HepG2 (cell line): Measurements from ENCODE around the gene TOP2B. TPM values are rescaled to one million over a fixed set of nuclear protein-coding genes. Genes with fewer than 3 reads are reported as not detected.

Source experiments
- CBFB ChIP-seq: sonication (generic); formaldehyde crosslinking; IDR thresholded peaks from 2 replicates; pipeline ENCODE4 v1.4.0; 2020; ENCODE audit warnings: missing genetic modification reagents
- GABPB1 ChIP-seq: IDR thresholded peaks from 2 replicates; pipeline ENCODE4 v1.6.1; 2016; ENCODE audit warnings: mild to moderate bottlenecking, missing genetic modification reagents, moderate library complexity, missing compliant biosample characterization
- HNF4A ChIP-seq: sonication (generic); formaldehyde crosslinking; IDR thresholded peaks from 2 replicates; pipeline ENCODE4 v1.4.0; 2020; ENCODE audit warnings: missing genetic modification reagents
- KDM3A ChIP-seq: IDR thresholded peaks from 2 replicates; pipeline ENCODE4 v1.6.1; 2018; ENCODE audit warnings: low read depth, missing compliant biosample characterization
- KDM4B ChIP-seq: sonication (generic); formaldehyde crosslinking; IDR thresholded peaks from 2 replicates; pipeline ENCODE4 v1.4.0; 2020; ENCODE audit warnings: missing genetic modification reagents
- KLF13 ChIP-seq: sonication (generic); formaldehyde crosslinking; IDR thresholded peaks from 2 replicates; pipeline ENCODE4 v1.4.0; 2020; ENCODE audit warnings: mild to moderate bottlenecking, missing genetic modification reagents
- MYPOP ChIP-seq: sonication (generic); formaldehyde crosslinking; IDR thresholded peaks from 2 replicates; pipeline ENCODE4 v1.8.1; 2023; ENCODE audit warnings: mild to moderate bottlenecking, moderate library complexity, missing genetic modification reagents
- RNF2 ChIP-seq: fragments of 450-650 bp; conservative IDR thresholded peaks from 2 replicates; pipeline ENCODE4 v1.6.1; 2016; ENCODE audit warnings: low read depth
- SAP130 ChIP-seq: IDR thresholded peaks from 2 replicates; pipeline ENCODE4 v1.6.1; 2016; ENCODE audit warnings: low read depth
- ZNF10 ChIP-seq: sonication (generic); formaldehyde crosslinking; IDR thresholded peaks from 2 replicates; pipeline ENCODE4 v1.4.0; 2020; ENCODE audit warnings: mild to moderate bottlenecking, low read depth, missing genetic modification reagents, borderline replicate concordance
- ZNF30 ChIP-seq: sonication (generic); formaldehyde crosslinking; IDR thresholded peaks from 2 replicates; pipeline ENCODE4 v1.5.0; 2020; ENCODE audit warnings: mild to moderate bottlenecking, missing genetic modification reagents
- ZNF781 ChIP-seq: sonication (generic); formaldehyde crosslinking; IDR thresholded peaks from 2 replicates; pipeline ENCODE4 v1.5.1; 2020; ENCODE audit warnings: borderline replicate concordance, mild to moderate bottlenecking, missing genetic modification reagents; ENCODE audit errors: not compliant biosample characterization
- ZNF792 ChIP-seq: IDR thresholded peaks from 2 replicates; pipeline ENCODE4 v1.6.1; 2016
- ZNF816 ChIP-seq: sonication (generic); formaldehyde crosslinking; IDR thresholded peaks from 2 replicates; pipeline ENCODE4 v1.8.0; 2022; ENCODE audit warnings: missing genetic modification reagents, mild to moderate bottlenecking, borderline replicate concordance
- ZSCAN21 ChIP-seq: sonication (generic); formaldehyde crosslinking; IDR thresholded peaks from 2 replicates; pipeline ENCODE4 v1.8.0; 2022; ENCODE audit warnings: mild to moderate bottlenecking, missing genetic modification reagents, moderate library complexity, borderline replicate concordance
- polyA plus RNA-seq, 8 experiments: library from polyadenylated mRNA; depleted of rRNA in 3 of 8; stranded (reverse) in 7 of 8; unstranded in 1 of 8; fragments of >200 nt; fragmentation: Illumina TruSeq in 4 of 8; extraction: Trizol in 4 of 8; gene quantifications; 2 replicates each; pipeline versions ENCODE4 v1.2.1 to v1.2.3, GENCODE V29; 2011 to 2016; ENCODE audit warnings: low read depth in 4 of 8, missing spikeins in 1 of 8, mixed read lengths in 1 of 8; ENCODE audit not compliant: insufficient read depth in 1 of 8
- total RNA-seq, 5 experiments: library from RNA; depleted of rRNA; stranded (reverse); fragments of >200 nt; fragmentation: Illumina TruSeq; extraction: Trizol; gene quantifications; 2 replicates each; pipeline ENCODE4 v1.2.3, GENCODE V29; 2016; ENCODE audit warnings: low read depth in 1 of 5
- TF ChIP-seq, protein P1 (sequence below): sonication (generic); formaldehyde crosslinking; IDR thresholded peaks from 2 replicates; pipeline ENCODE4 v1.8.1; 2022; ENCODE audit warnings: mild to moderate bottlenecking, missing genetic modification reagents
- TF ChIP-seq, protein P2 (sequence below): sonication (generic); formaldehyde crosslinking; IDR thresholded peaks from 2 replicates; pipeline ENCODE4 v1.4.0; 2020; ENCODE audit warnings: missing genetic modification reagents, borderline replicate concordance
- TF ChIP-seq, protein P3 (sequence below): sonication (generic); formaldehyde crosslinking; conservative IDR thresholded peaks from 2 replicates; pipeline ENCODE4 v1.8.0; 2022; ENCODE audit warnings: mild to moderate bottlenecking, moderate library complexity, missing genetic modification reagents
- TF ChIP-seq, protein P4 (sequence below): fragments of 450-650 bp; IDR thresholded peaks from 2 replicates; pipeline ENCODE4 v1.6.1; 2017
- TF ChIP-seq, protein P5 (sequence below): IDR thresholded peaks from 2 replicates; pipeline ENCODE4 v1.6.1; 2016; ENCODE audit warnings: mild to moderate bottlenecking

Gene TOP2B
- total and polyA plus RNA-seq, 2 of the 13 experiments (the other 11 are each of a cell fraction or from before 2014, with no cell fraction given): 27.6 to 88.1 TPM

DNA sequence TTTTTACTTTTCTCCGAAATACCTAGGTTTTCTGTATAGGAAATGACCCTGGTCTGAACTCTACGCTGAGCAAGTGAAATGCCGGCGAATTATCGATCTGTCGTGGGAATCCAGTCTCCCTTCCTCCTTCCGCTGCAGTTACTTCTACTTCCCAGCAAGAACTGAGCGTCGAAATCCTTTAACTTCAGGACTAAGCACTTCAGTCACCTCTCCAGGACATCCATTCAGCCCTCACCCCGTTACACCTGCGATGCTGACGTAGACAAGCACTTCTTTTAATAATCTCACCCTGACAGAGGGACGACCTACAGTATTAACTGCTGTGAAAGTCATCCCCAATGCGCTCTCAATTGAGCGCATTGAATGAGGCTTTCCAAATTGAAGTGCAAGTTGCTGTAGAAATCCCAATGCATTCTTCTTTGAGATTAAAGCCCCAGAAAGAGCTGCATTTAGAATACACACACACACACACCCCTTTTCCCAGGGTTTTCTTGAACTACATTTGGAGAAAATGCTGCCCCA is 1.3 kb downstream of the TOP2B start (continued):
- TF ChIP-seq GABPB1 (CRISPR knock-in tag) (peak; percentile 34; the same call in 1 of the 2 replicates), KLF13 (CRISPR knock-in tag) (no peak), KDM4B (no peak), ZNF792 (no peak), ZNF816 (no peak; the same call in 1 of the 2 replicates), ZNF781 (CRISPR knock-in tag) (no peak), RNF2 (no peak), ZNF10 (CRISPR knock-in tag) (no peak), SAP130 (CRISPR knock-in tag) (peak; percentile 77), MYPOP (CRISPR knock-in tag) (no peak), CBFB (no peak), KDM3A (no peak), ZSCAN21 (0 out of 2 replicates have a peak, but pooled peaks have one; percentile 42), ZNF30 (CRISPR knock-in tag) (no peak), HNF4A (CRISPR knock-in tag) (no peak)
- TF ChIP-seq, protein P1, sequence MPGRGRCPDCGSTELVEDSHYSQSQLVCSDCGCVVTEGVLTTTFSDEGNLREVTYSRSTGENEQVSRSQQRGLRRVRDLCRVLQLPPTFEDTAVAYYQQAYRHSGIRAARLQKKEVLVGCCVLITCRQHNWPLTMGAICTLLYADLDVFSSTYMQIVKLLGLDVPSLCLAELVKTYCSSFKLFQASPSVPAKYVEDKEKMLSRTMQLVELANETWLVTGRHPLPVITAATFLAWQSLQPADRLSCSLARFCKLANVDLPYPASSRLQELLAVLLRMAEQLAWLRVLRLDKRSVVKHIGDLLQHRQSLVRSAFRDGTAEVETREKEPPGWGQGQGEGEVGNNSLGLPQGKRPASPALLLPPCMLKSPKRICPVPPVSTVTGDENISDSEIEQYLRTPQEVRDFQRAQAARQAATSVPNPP: no peak
- TF ChIP-seq, protein P2, sequence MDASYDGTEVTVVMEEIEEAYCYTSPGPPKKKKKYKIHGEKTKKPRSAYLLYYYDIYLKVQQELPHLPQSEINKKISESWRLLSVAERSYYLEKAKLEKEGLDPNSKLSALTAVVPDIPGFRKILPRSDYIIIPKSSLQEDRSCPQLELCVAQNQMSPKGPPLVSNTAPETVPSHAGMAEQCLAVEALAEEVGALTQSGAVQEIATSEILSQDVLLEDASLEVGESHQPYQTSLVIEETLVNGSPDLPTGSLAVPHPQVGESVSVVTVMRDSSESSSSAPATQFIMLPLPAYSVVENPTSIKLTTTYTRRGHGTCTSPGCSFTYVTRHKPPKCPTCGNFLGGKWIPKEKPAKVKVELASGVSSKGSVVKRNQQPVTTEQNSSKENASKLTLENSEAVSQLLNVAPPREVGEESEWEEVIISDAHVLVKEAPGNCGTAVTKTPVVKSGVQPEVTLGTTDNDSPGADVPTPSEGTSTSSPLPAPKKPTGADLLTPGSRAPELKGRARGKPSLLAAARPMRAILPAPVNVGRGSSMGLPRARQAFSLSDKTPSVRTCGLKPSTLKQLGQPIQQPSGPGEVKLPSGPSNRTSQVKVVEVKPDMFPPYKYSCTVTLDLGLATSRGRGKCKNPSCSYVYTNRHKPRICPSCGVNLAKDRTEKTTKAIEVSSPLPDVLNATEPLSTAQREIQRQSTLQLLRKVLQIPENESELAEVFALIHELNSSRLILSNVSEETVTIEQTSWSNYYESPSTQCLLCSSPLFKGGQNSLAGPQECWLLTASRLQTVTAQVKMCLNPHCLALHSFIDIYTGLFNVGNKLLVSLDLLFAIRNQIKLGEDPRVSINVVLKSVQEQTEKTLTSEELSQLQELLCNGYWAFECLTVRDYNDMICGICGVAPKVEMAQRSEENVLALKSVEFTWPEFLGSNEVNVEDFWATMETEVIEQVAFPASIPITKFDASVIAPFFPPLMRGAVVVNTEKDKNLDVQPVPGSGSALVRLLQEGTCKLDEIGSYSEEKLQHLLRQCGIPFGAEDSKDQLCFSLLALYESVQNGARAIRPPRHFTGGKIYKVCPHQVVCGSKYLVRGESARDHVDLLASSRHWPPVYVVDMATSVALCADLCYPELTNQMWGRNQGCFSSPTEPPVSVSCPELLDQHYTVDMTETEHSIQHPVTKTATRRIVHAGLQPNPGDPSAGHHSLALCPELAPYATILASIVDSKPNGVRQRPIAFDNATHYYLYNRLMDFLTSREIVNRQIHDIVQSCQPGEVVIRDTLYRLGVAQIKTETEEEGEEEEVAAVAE (CRISPR knock-in tag): no peak
- TF ChIP-seq, protein P3, sequence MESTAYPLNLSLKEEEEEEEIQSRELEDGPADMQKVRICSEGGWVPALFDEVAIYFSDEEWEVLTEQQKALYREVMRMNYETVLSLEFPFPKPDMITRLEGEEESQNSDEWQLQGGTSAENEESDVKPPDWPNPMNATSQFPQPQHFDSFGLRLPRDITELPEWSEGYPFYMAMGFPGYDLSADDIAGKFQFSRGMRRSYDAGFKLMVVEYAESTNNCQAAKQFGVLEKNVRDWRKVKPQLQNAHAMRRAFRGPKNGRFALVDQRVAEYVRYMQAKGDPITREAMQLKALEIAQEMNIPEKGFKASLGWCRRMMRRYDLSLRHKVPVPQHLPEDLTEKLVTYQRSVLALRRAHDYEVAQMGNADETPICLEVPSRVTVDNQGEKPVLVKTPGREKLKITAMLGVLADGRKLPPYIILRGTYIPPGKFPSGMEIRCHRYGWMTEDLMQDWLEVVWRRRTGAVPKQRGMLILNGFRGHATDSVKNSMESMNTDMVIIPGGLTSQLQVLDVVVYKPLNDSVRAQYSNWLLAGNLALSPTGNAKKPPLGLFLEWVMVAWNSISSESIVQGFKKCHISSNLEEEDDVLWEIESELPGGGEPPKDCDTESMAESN (CRISPR knock-in tag): no peak
- TF ChIP-seq, protein P4, sequence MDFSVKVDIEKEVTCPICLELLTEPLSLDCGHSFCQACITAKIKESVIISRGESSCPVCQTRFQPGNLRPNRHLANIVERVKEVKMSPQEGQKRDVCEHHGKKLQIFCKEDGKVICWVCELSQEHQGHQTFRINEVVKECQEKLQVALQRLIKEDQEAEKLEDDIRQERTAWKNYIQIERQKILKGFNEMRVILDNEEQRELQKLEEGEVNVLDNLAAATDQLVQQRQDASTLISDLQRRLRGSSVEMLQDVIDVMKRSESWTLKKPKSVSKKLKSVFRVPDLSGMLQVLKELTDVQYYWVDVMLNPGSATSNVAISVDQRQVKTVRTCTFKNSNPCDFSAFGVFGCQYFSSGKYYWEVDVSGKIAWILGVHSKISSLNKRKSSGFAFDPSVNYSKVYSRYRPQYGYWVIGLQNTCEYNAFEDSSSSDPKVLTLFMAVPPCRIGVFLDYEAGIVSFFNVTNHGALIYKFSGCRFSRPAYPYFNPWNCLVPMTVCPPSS: no peak
- TF ChIP-seq, protein P5, sequence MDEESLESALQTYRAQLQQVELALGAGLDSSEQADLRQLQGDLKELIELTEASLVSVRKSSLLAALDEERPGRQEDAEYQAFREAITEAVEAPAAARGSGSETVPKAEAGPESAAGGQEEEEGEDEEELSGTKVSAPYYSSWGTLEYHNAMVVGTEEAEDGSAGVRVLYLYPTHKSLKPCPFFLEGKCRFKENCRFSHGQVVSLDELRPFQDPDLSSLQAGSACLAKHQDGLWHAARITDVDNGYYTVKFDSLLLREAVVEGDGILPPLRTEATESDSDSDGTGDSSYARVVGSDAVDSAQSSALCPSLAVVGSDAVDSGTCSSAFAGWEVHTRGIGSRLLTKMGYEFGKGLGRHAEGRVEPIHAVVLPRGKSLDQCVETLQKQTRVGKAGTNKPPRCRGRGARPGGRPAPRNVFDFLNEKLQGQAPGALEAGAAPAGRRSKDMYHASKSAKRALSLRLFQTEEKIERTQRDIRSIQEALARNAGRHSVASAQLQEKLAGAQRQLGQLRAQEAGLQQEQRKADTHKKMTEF: no peak
